ENCODE results near the gene ADAM12.
"Not testable (repeated sequence)": the region's sequence is repeated elsewhere in the genome, so short reads cannot be mapped to it uniquely, and the experiment has no call there.

The ADAM12 gene

GRCh38 chr10:125979976-125980375 is 408.3 kb downstream of the ADAM12 start:
- DNase-seq (ENCODE audit: low read depth), result no peak

GRCh38 chr10:125976960-125977605 is 411.2 kb downstream of the ADAM12 start:
- DNase-seq (ENCODE audit: low read depth), result no peak
- no peak overlapping the region for H3K4me3 ChIP-seq (replicated peaks; ENCODE audit: low read depth, low read length)
- TF ChIP-seq CTCF (IDR thresholded peaks at IDR 0.05; ENCODE audit: low read length, missing control alignments), result peak; percentile 9

More at GRCh38 chr10:125979976-125980375, 408.3 kb downstream of the ADAM12 start:
- no peak overlapping the region for H3K4me3 ChIP-seq (replicated peaks; ENCODE audit: low read depth, low read length)
- no peak for TF ChIP-seq CTCF (IDR thresholded peaks at IDR 0.05; ENCODE audit: low read length, missing control alignments)

- not testable (repeated sequence) for H3K4me3 ChIP-seq (replicated peaks; ENCODE audit: low read depth, low read length); DNase-seq (ENCODE audit: low read depth)
Measured at GRCh38 chr10:125970077-125970630, 418.1 kb downstream of the ADAM12 start.

- TF ChIP-seq CTCF (IDR thresholded peaks at IDR 0.05; ENCODE audit: low read length, missing control alignments), result no peak
- no peak overlapping the region for H3K4me3 ChIP-seq (replicated peaks; ENCODE audit: low read depth, low read length)
- no peak for DNase-seq (ENCODE audit: low read depth)
Measured at GRCh38 chr10:125967533-125967932, 420.7 kb downstream of the ADAM12 start.

- no peak for DNase-seq (ENCODE audit: low read depth)
- H3K4me3 ChIP-seq (replicated peaks; ENCODE audit: low read depth, low read length), result no peak overlapping the region
- no peak for TF ChIP-seq CTCF (IDR thresholded peaks at IDR 0.05; ENCODE audit: low read length, missing control alignments)
Measured at GRCh38 chr10:125964558-125964957, 423.7 kb downstream of the ADAM12 start.
